Right lobe of liver (tissue), 6 donors: ENCODE measurements around the gene FAM53A. TPM values are rescaled to one million over a fixed set of nuclear protein-coding genes. Genes with fewer than 3 reads are reported as not detected.

ENCODE experiments used
- ATAC-seq, 4 donors: fragments of 200-7000 bp; cut with Tn5 transposase; one replicate each; pipeline ENCODE4 v1.9.1; 2020; ENCODE audit warnings: mild to moderate bottlenecking in 4 of 4, moderate library complexity in 4 of 4
- DNase-seq, 3 donors: peaks; one replicate each; pipeline ENCODE4 v3.0.0-alpha.2; 2020
- H3K27ac ChIP-seq, 3 donors: fragments of 200-600 bp; one replicate each; pipeline ENCODE4 v1.8.0; 2022
- H3K27me3 ChIP-seq, 2 donors: fragments of 200-600 bp; one replicate each; pipeline ENCODE4 v1.8.0; 2022
- H3K36me3 ChIP-seq, 4 donors: fragments of 200-600 bp; sonication (generic) in 1 of 4; one replicate each; pipeline versions ENCODE4 v1.5.1 to v1.8.0; 2017 to 2022; ENCODE audit warnings: control low read depth in 1 of 4
- H3K4me1 ChIP-seq, 4 donors: fragments of 200-600 bp; sonication (generic) in 1 of 4; one replicate each; pipeline versions ENCODE4 v1.5.1 to v1.8.0; 2017 to 2022; ENCODE audit warnings: control low read depth in 1 of 4
- H3K4me3 ChIP-seq, 3 donors: fragments of 200-600 bp; one replicate each; pipeline ENCODE4 v1.8.0; 2022
- H3K9me3 ChIP-seq, 4 donors: fragments of 200-600 bp; sonication (generic) in 1 of 4; one replicate each; pipeline versions ENCODE4 v1.5.1 to v1.8.0; 2017 to 2022; ENCODE audit warnings: control low read depth in 1 of 4
- CTCF ChIP-seq, 4 donors: fragments of 200-600 bp in 3 of 4; fragments of 450-650 bp in 1 of 4; IDR thresholded peaks; one replicate each; pipeline versions ENCODE4 v1.5.1 to v1.8.0; 2016 to 2022; ENCODE audit warnings: antibody characterized with exemption in 4 of 4, mild to moderate bottlenecking in 2 of 4
- POLR2A ChIP-seq: fragments of 450-650 bp; IDR thresholded peaks from one replicate; pipeline ENCODE4 v1.6.1; 2017; ENCODE audit warnings: antibody characterized with exemption, mild to moderate bottlenecking
- WGBS: methylation state at CpG from one replicate; pipeline ENCODE4 v1.1.6; 2018; ENCODE audit warnings: low coverage, low lambda C conversion rate; ENCODE audit not compliant: insufficient coverage; ENCODE audit errors: missing lambda C conversion rate; 5-methylcytosine and 5-hydroxymethylcytosine counted together
- intact Hi-C, 2 donors: fragments of 100-400 bp; cut with DNase I; formaldehyde crosslinking; loops; one replicate each; pipeline versions ENCODE4 v1.11.2 to v1.14.1; 2022
- total RNA-seq, 6 experiments: library from RNA; depleted of rRNA in 2 of 6; stranded (reverse); fragments of >200 nt in 2 of 6; fragmentation: NEBNext Ultra II Directional in 3 of 6; extraction: Animal tissue kit (Norgen Biotek cat#: 25700) in 3 of 6; gene quantifications; one replicate each; pipeline versions ENCODE4 v1.1.0 to v1.2.4, GENCODE V29; 2016 to 2023
- donor health status: DM: no; HTN: yes; CAD: no.
- donor health status: DM: no; HTN: no; CAD: no.
- donor health status: DM: no; HTN: no; CAD: no.
- donor health status: DM: no; HTN: yes; CAD: no.
- donor health status: DM: no; HTN: yes; CAD: no.

The FAM53A gene
- total RNA-seq, 6 experiments from 2014 or later, result 0.56 to 3.5 (median 0.74) TPM

- DNase-seq (peak; percentile 91 to 97 (median 97)), ATAC-seq (peak; percentile 84 to 91 (median 86))
- intact Hi-C loops, result no loop called here
- peak within 1 kb of the TSS; percentile 80 to 94 (median 92) for H3K27ac ChIP-seq
- TF ChIP-seq CTCF (IDR thresholded peaks at IDR 0.05), result no peak
- TF ChIP-seq POLR2A, result peak; percentile 76
- peaks cover 0 to 3% (median 1%) of the 10 kb centered on the region in 4 donors for H3K36me3 ChIP-seq
- peak within 1 kb of the TSS; percentile 55 to 82 (median 79) for H3K4me3 ChIP-seq
- no peaks in the 10 kb centered on the region for H3K27me3 ChIP-seq
- no CpG with 5 or more reads among the region's 83 CpGs for WGBS
- peaks cover 0 to 39% (median 15%) of the 10 kb centered on the region in 4 donors for H3K4me1 ChIP-seq
- no peaks in the 10 kb centered on the region for H3K9me3 ChIP-seq
Measured at GRCh38 chr4:1721003-1721665, 37.0 kb upstream of the FAM53A start, which contains the start of the genes TACC3 and TMEM129. TSS of gene TACC3 (plus strand) at chr4:1721521. CDS start at chr4:1723422, 1,901 bp downstream. TSS of gene TMEM129 (minus strand) at chr4:1721323. CDS start at chr4:1720837, 486 bp downstream.

DNA sequence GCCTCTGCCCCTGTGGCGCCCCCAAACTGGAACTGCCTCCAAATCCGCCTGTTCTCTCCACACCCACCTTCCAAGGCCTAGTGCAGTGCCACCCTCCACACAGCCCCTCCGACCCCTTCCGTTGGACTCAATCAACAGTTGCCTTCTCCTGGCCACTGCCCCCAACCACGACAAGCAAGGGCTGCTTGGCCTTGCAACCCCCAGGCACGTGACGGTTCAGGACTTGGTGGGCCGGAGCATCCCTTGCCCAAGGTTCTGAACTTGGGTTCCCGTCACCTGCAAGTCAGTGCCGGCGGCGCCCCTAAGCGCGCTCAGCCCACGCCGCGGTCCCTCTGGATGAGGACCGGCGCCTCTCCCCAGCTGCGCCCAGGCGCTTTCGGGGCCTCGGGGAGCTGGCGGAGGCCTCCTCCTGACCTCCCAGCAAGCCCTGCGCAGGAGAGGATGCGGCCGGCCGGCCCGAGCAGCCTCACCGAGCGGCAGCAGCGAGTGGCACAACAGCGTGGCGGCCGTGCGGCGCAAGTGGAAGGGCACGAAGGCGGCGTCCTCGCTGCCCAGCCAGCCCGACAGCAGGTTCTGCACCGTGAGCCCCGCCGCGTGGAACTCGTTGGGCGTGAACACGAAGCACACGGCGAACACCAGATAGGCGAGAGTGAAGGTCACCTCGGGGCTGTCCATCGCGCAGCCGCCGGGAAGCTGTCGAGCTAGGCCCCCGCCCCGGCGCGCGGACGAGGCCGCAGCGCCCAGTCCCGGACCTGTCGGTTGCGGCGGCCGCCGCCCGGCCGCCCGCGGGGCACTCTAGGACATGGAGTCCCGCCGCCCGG, 36.3 kb upstream of the FAM53A start:
- WGBS, result 2% methylated on average over 19 of the region's 79 CpGs
- DNase-seq (peak in 2 of 3 donors; percentile 69 to 79), ATAC-seq (peak; percentile 5 to 39 (median 25))
- Histone ChIP-seq H3K4me3 (peak overlapping the region; percentile 55 to 82 (median 79)), H3K27ac (peak overlapping the region; percentile 80 to 94 (median 92)), H3K36me3 (peaks cover 0 to 3% (median 1%) of the 10 kb centered on the region in 4 donors), H3K9me3 (no peaks in the 10 kb centered on the region), H3K4me1 (peaks cover 0 to 37% (median 15%) of the 10 kb centered on the region in 4 donors), H3K27me3 (no peaks in the 10 kb centered on the region)
- TF ChIP-seq CTCF (IDR thresholded peaks at IDR 0.05) (no peak), POLR2A (no peak)
- intact Hi-C loops, result no loop called here

- Histone ChIP-seq H3K4me1 (peaks cover 0 to 44% (median 15%) of the 10 kb centered on the region in 4 donors), H3K9me3 (no peaks in the 10 kb centered on the region), H3K27ac (peak overlapping the region; percentile 33 to 94 (median 80)), H3K36me3 (peaks cover 0 to 2% (median 0%) of the 10 kb centered on the region in 4 donors), H3K4me3 (no peak overlapping the region), H3K27me3 (no peaks in the 10 kb centered on the region)
- intact Hi-C loops, result no loop called here
- TF ChIP-seq POLR2A (no peak), CTCF (IDR thresholded peaks at IDR 0.05) (no peak)
- ATAC-seq, result peak; percentile 40 to 51 (median 48)
- peak; percentile 72 to 90 (median 89) for DNase-seq
- 20% methylated on average over 12 of the region's 31 CpGs for WGBS
Measured at GRCh38 chr4:1718095-1718850, 34.2 kb upstream of the FAM53A start.
